ENCODE measurements around the gene BPIFB2.

DNA sequence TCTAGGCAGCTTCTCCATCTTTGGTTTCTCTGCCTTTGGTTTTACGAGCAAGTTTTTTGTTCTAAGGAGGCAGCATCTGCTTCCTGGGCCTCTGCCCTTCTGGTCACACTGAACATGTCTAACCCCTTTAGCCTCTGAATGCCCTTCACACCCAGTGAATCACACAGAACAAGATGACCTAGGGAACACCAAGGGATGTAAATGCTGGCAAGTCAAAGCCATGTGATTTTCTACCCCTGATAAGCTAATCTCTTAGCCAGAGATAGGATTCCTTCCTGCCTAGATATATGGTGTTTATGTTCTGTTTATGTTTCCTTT is 16.7 kb downstream of the BPIFB2 start:
- TF ChIP-seq, protein P1, sequence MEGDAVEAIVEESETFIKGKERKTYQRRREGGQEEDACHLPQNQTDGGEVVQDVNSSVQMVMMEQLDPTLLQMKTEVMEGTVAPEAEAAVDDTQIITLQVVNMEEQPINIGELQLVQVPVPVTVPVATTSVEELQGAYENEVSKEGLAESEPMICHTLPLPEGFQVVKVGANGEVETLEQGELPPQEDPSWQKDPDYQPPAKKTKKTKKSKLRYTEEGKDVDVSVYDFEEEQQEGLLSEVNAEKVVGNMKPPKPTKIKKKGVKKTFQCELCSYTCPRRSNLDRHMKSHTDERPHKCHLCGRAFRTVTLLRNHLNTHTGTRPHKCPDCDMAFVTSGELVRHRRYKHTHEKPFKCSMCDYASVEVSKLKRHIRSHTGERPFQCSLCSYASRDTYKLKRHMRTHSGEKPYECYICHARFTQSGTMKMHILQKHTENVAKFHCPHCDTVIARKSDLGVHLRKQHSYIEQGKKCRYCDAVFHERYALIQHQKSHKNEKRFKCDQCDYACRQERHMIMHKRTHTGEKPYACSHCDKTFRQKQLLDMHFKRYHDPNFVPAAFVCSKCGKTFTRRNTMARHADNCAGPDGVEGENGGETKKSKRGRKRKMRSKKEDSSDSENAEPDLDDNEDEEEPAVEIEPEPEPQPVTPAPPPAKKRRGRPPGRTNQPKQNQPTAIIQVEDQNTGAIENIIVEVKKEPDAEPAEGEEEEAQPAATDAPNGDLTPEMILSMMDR (IDR thresholded peaks at IDR 0.05 in 2 of 3, conservative IDR thresholded peaks at IDR 0.05 in 1 of 3; ENCODE audit: borderline replicate concordance in 1 of 3, insufficient read depth in 1 of 3, low read depth in 2 of 3, low read length in 2 of 3): no peak
- TF ChIP-seq JUND (IDR thresholded peaks at IDR 0.05) (no peak), POLR2AphosphoS5 (IDR thresholded peaks at IDR 0.05; ENCODE audit: low read depth, low read length) (no peak), POLR2A (IDR thresholded peaks at IDR 0.05; ENCODE audit: borderline replicate concordance, extremely low read depth, insufficient read depth, insufficient read length) (no peak), CEBPB (IDR thresholded peaks at IDR 0.05; ENCODE audit: low read depth) (no peak), EZH2phosphoT487 (IDR thresholded peaks at IDR 0.05; ENCODE audit: borderline replicate concordance) (no peak), EZH2 (IDR thresholded peaks at IDR 0.05) (no peak)
- TF ChIP-seq, protein P2, sequence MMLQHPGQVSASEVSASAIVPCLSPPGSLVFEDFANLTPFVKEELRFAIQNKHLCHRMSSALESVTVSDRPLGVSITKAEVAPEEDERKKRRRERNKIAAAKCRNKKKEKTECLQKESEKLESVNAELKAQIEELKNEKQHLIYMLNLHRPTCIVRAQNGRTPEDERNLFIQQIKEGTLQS (IDR thresholded peaks at IDR 0.05): no peak

All from HCT116 (cell line).